GM12878 (cell line): ENCODE measurements around the gene FLT3LG. TPM values are rescaled to one million over a fixed set of nuclear protein-coding genes. Genes with fewer than 3 reads are reported as not detected.

Source experiments
- ATAC-seq: fragments of 200-7000 bp; cut with Tn5 transposase; 3 replicates; pipeline ENCODE4 v1.9.1; 2020; ENCODE audit warnings: mild to moderate bottlenecking, moderate library complexity
- BruUV-seq: library from RNA; stranded (reverse); fragments of 400-500 nt; replicated peaks from 2 replicates; lab custom pipeline; 2021; lab: Mats Ljungman, UMichigan
- CTCF ChIA-PET: fragments of 300-600 bp; sonication (Branson Sonifier 250); formaldehyde crosslinking; extraction: SDS; loops from one replicate; lab custom pipeline; 2021; ENCODE audit warnings: inconsistent platforms; lab: Yijun Ruan, JAX
- POLR2A ChIA-PET: fragments of 350-600 bp; formaldehyde crosslinking; extraction: SDS; loops from one replicate; lab custom pipeline; 2021; ENCODE audit warnings: inconsistent platforms; lab: Charles Lee
- RAD21 ChIA-PET: fragments of 300-600 bp; sonication (Branson Sonifier 250); formaldehyde crosslinking; loops from one replicate; lab custom pipeline; 2023; ENCODE audit warnings: antibody characterized with exemption; ENCODE audit not compliant: unreplicated experiment; lab: Charles Lee
- SMC1A ChIA-PET: fragments of 300-600 bp; sonication (Branson Sonifier 250); formaldehyde crosslinking; loops from one replicate; lab custom pipeline; 2023; ENCODE audit not compliant: unreplicated experiment, uncharacterized antibody; lab: Charles Lee
- DNase-seq: peaks from one replicate; pipeline ENCODE4 v3.0.0-alpha.2; 2011; ENCODE audit warnings: low read depth, low spot score
- FAIRE-seq: peaks from 3 replicates; lab custom pipeline; 2011; peaks lifted over from hg19 to GRCh38; lab: Jason Lieb, UNC
- H2AFZ ChIP-seq: 2 replicates; pipeline ENCODE4 v1.6.0; 2011; ENCODE audit warnings: low read depth, low read length, control low read depth; ENCODE audit not compliant: control insufficient read depth
- H3K27ac ChIP-seq: 2 replicates; pipeline ENCODE4 v1.5.1; 2011; ENCODE audit warnings: control low read depth; ENCODE audit not compliant: control insufficient read depth, insufficient read depth
- H3K27me3 ChIP-seq, 2 experiments: replicated peaks in 1 of 2; 2 replicates each; pipeline versions ENCODE4 v1.6.0 to v1.6.1; 2011; ENCODE audit warnings: low read length in 1 of 2; ENCODE audit not compliant: control insufficient read depth in 2 of 2, insufficient read depth in 2 of 2
- H3K36me3 ChIP-seq, 2 experiments: 2 replicates each; pipeline ENCODE4 v1.5.1; 2011; ENCODE audit warnings: low read length in 1 of 2; ENCODE audit not compliant: control insufficient read depth in 2 of 2, insufficient read depth in 2 of 2
- H3K4me1 ChIP-seq: 2 replicates; pipeline ENCODE4 v1.6.1; 2011; ENCODE audit warnings: mild to moderate bottlenecking, low read length, moderate library complexity, mixed read lengths; ENCODE audit not compliant: control insufficient read depth, insufficient read depth
- H3K4me2 ChIP-seq: 2 replicates; pipeline ENCODE4 v1.6.0; 2011; ENCODE audit warnings: control low read depth; ENCODE audit not compliant: control insufficient read depth, insufficient read depth
- H3K4me3 ChIP-seq: fragments of 200-600 bp; sonication (generic); 2 replicates; pipeline ENCODE4 v1.5.1; 2016
- H3K79me2 ChIP-seq: 2 replicates; pipeline ENCODE4 v1.6.0; 2011; ENCODE audit warnings: low read length; ENCODE audit not compliant: control insufficient read depth, insufficient read depth
- H3K9ac ChIP-seq: 2 replicates; pipeline ENCODE4 v1.8.0; 2011; ENCODE audit warnings: low read length, control low read depth, mixed read lengths; ENCODE audit not compliant: control insufficient read depth, insufficient read depth
- H3K9me3 ChIP-seq: replicated peaks from 3 replicates; pipeline ENCODE4 v1.5.1; 2011; ENCODE audit warnings: mild to moderate bottlenecking, low read length; ENCODE audit not compliant: control insufficient read depth, insufficient read depth
- H4K20me1 ChIP-seq: 2 replicates; pipeline ENCODE4 v1.6.0; 2011; ENCODE audit not compliant: control insufficient read depth, insufficient read depth
- BMI1 ChIP-seq: fragments of 450-650 bp; IDR thresholded peaks from 2 replicates; pipeline ENCODE4 v1.6.1; 2016; ENCODE audit warnings: mild to moderate bottlenecking, moderate library complexity, borderline replicate concordance
- EED ChIP-seq: sonication (generic); IDR thresholded peaks from 2 replicates; pipeline ENCODE4 v1.6.1; 2016; ENCODE audit warnings: antibody characterized with exemption, low read depth
- FOXM1 ChIP-seq: IDR thresholded peaks from 2 replicates; pipeline ENCODE4 v1.6.1; 2012; ENCODE audit warnings: low read depth, mild to moderate bottlenecking, inconsistent platforms, low read length, moderate library complexity
- IKZF2 ChIP-seq, 2 experiments: fragments of 450-650 bp; IDR thresholded peaks; 2 replicates each; pipeline ENCODE4 v1.6.1; 2017; ENCODE audit warnings: mild to moderate bottlenecking in 2 of 2, moderate library complexity in 2 of 2
- KDM1A ChIP-seq: fragments of 200-600 bp; sonication (generic); IDR thresholded peaks from 2 replicates; pipeline ENCODE4 v1.6.1; 2016; ENCODE audit warnings: borderline replicate concordance
- MEF2A ChIP-seq: IDR thresholded peaks from 2 replicates; pipeline ENCODE4 v1.6.1; 2011; ENCODE audit warnings: low read depth, mild to moderate bottlenecking, low read length, moderate library complexity; ENCODE audit not compliant: insufficient read depth
- MTA2 ChIP-seq: fragments of 450-650 bp; IDR thresholded peaks from 2 replicates; pipeline ENCODE4 v1.6.1; 2016; ENCODE audit warnings: low read depth, mild to moderate bottlenecking, moderate library complexity
- MXI1 ChIP-seq: fragments of 150-350 bp; IDR thresholded peaks from 2 replicates; pipeline ENCODE4 v1.6.1; 2011; ENCODE audit warnings: low read depth, mild to moderate bottlenecking, inconsistent platforms, low read length, improper control_type of control experiment
- NFXL1 ChIP-seq: fragments of 450-650 bp; IDR thresholded peaks from 2 replicates; pipeline ENCODE4 v1.6.1; 2017; ENCODE audit warnings: antibody characterized with exemption, mild to moderate bottlenecking, borderline replicate concordance
- PML ChIP-seq: IDR thresholded peaks from 2 replicates; pipeline ENCODE4 v1.6.1; 2012; ENCODE audit warnings: low read length, inconsistent platforms
- POLR2AphosphoS5 ChIP-seq: IDR thresholded peaks from 2 replicates; pipeline ENCODE4 v1.6.1; 2011; ENCODE audit warnings: mild to moderate bottlenecking, low read length, inconsistent platforms
- RAD21 ChIP-seq: IDR thresholded peaks from 2 replicates; pipeline ENCODE4 v1.6.1; 2011; ENCODE audit warnings: mild to moderate bottlenecking, low read depth, low read length, moderate library complexity; ENCODE audit not compliant: insufficient read depth
- RAD51 ChIP-seq: fragments of 450-650 bp; IDR thresholded peaks from 2 replicates; pipeline ENCODE4 v1.6.1; 2016; ENCODE audit warnings: moderate library complexity, mild to moderate bottlenecking, inconsistent platforms
- RUNX3 ChIP-seq: IDR thresholded peaks from 2 replicates; pipeline ENCODE4 v1.6.1; 2012; ENCODE audit warnings: low read length, inconsistent platforms
- SMARCA5 ChIP-seq: fragments of 450-650 bp; IDR thresholded peaks from 2 replicates; pipeline ENCODE4 v1.6.1; 2017; ENCODE audit warnings: mild to moderate bottlenecking
- SP1 ChIP-seq: IDR thresholded peaks from one replicate; pipeline ENCODE4 v1.6.1; 2011; ENCODE audit warnings: low read depth, low read length
- SUPT20H ChIP-seq: IDR thresholded peaks from 2 replicates; pipeline ENCODE4 v1.6.1; 2011; ENCODE audit warnings: low read depth, mild to moderate bottlenecking, low read length, moderate library complexity, borderline replicate concordance; ENCODE audit not compliant: control insufficient read depth
- ZNF217 ChIP-seq: fragments of 450-650 bp; IDR thresholded peaks from 2 replicates; pipeline ENCODE4 v1.6.1; 2017; ENCODE audit warnings: antibody characterized with exemption, mild to moderate bottlenecking
- ZNF384 ChIP-seq: IDR thresholded peaks from 2 replicates; pipeline ENCODE4 v1.6.1; 2012; ENCODE audit warnings: low read depth, mild to moderate bottlenecking, low read length, improper control_type of control experiment, borderline replicate concordance
- WGBS: methylation state at CpG from one replicate; pipeline ENCODE4 v1.1.6; 2016; ENCODE audit warnings: low lambda C conversion rate; ENCODE audit not compliant: insufficient replicate concordance, insufficient coverage; ENCODE audit errors: missing lambda C conversion rate; 5-methylcytosine and 5-hydroxymethylcytosine counted together
- in situ Hi-C: fragments of 300-500 bp; cut with MboI; formaldehyde crosslinking; loops from 9 replicates; pipeline ENCODE4 v1.14.3; 2018; ENCODE audit warnings: mixed read lengths
- intact Hi-C: fragments of 100-400 bp; cut with micrococcal nuclease; formaldehyde crosslinking; loops from one replicate; pipeline ENCODE4 v1.14.2; 2022; ENCODE audit not compliant: unreplicated experiment
- polyA plus RNA-seq, 11 experiments: library from polyadenylated mRNA; depleted of rRNA in 4 of 11; unstranded in 6 of 11; stranded (reverse) in 5 of 11; fragments of >200 nt; fragmentation: Nextera tagmentation in 4 of 11; fragmentation: Illumina TruSeq in 1 of 11; extraction: Ambion mirVana in 4 of 11; extraction: Trizol in 1 of 11; gene quantifications; 1 replicate in 1 of 11; 2 replicates in 10 of 11; pipeline versions ENCODE4 v1.2.1 to v1.2.3, GENCODE V29; 2011 to 2016; ENCODE audit warnings: inconsistent platforms in 2 of 11, missing spikeins in 2 of 11, low read depth in 1 of 11
- total RNA-seq, 4 experiments: library from RNA; depleted of rRNA in 3 of 4; stranded (reverse); fragments of >200 nt in 3 of 4; fragmentation: Illumina TruSeq in 1 of 4; extraction: Trizol in 1 of 4; gene quantifications; 2 replicates each; pipeline versions ENCODE4 v1.2.1 to v1.2.3, GENCODE V29; 2013 to 2021
- TF ChIP-seq, protein P1 (sequence below): fragments of 450-650 bp; IDR thresholded peaks from 2 replicates; pipeline ENCODE4 v1.6.1; 2016; ENCODE audit warnings: mild to moderate bottlenecking
- TF ChIP-seq, protein P2 (sequence below): IDR thresholded peaks from 2 replicates; pipeline ENCODE4 v1.6.1; 2011; ENCODE audit warnings: low read depth, mild to moderate bottlenecking, low read length, moderate library complexity, borderline replicate concordance; ENCODE audit errors: extremely low read depth
- TF ChIP-seq, protein P3 (sequence below): fragments of 450-650 bp; IDR thresholded peaks from 2 replicates; pipeline ENCODE4 v1.6.1; 2017; ENCODE audit warnings: borderline replicate concordance

The FLT3LG gene
- total and polyA plus RNA-seq, 10 of the 15 experiments (the other 5 are each of a cell fraction or from before 2014, with no cell fraction given), result 0.68 to 13.1 (median 4.3) TPM

DNA sequence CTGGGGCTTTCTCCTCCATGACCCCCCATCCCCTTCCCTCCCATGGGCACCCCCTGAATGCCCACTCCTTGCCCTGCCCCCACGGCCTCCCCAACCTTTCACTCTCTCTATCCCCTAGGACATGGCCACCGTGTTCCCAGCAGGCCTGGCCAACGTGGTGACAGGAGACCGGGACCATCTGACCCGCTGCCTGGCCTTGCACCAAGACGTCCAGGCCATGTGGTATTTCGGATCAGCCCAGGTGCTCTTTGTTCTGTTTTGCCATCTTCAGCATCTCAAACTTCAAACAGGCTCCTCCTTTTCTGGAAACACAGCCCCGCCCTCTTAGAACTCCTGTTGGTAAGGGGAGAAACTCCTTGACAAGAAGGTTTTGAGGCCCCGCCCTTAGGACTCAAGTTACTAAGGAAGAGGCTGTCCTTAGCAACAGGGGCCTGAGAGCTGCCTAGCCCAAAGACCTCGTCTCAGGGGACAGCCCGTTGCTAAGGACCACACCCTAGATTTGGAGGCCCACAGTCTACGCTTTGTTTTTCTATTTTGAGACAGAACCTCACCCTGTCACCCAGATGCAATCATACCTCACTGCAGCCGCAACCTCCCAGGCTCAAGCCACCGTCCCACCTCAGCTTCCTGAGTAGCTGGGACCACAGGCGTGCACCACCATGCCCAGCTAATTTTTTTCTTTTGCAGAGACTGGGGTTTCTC is 5.1 kb upstream of the FLT3LG start:
- H3K36me3 ChIP-seq, result peaks cover 2% of the 10 kb centered on the region in 2 experiments; a peak in 2 of 4 replicates
- H4K20me1 ChIP-seq, result no peaks in the 10 kb centered on the region
- RAD21 ChIA-PET, result interaction anchor here (0.6 to 6.0 kb wide), 10 partner anchors 14 to 332 kb away, joined by 3 to 90 read pairs (median 4); partner anchors contain the start of genes ALDH16A1, NOSIP, PIH1D1 and PRRG2
- ATAC-seq (peak; percentile 80), FAIRE-seq (peak; percentile 100), DNase-seq (peak; percentile 97)
- intact Hi-C loops, result no loop called here
- BruUV-seq, result no TSS peak
- WGBS, result 4% methylated on average over 14 of the region's 15 CpGs
- H3K9ac ChIP-seq, result no peak overlapping the region
- no peaks in the 10 kb centered on the region for H3K9me3 ChIP-seq
- in situ Hi-C loops, result no loop called here
- CTCF ChIA-PET, result interaction anchor here (0.5 to 5.9 kb wide), 15 partner anchors 11 to 242 kb away, joined by 3 to 68 read pairs (median 8); partner anchors contain the start of genes ALDH16A1, PIH1D1 and RPL13A
- H2AFZ ChIP-seq, result no peak overlapping the region
- peak overlapping the region; percentile 44; the same call in 1 of the 2 replicates for H3K4me2 ChIP-seq
- POLR2A ChIA-PET, result interaction anchor here (0.5 to 6.2 kb wide), 6 partner anchors 10 to 210 kb away, joined by 3 to 81 read pairs (median 4); partner anchors contain the start of genes ALDH16A1 and PIH1D1
- peak overlapping the region; percentile 33; the same call in 1 of the 2 replicates for H3K27ac ChIP-seq
- peaks cover 37% of the 10 kb centered on the region for H3K4me1 ChIP-seq
- H3K79me2 ChIP-seq, result no peaks in the 10 kb centered on the region
- H3K4me3 ChIP-seq, result no peak overlapping the region
- SMC1A ChIA-PET, result interaction anchor here (3.2 kb wide), 1 partner anchor 14 kb away, joined by 53 read pairs; the partner anchor contains the start of genes ALDH16A1 and PIH1D1
- no peaks in the 10 kb centered on the region for H3K27me3 ChIP-seq
- TF ChIP-seq, protein P1, sequence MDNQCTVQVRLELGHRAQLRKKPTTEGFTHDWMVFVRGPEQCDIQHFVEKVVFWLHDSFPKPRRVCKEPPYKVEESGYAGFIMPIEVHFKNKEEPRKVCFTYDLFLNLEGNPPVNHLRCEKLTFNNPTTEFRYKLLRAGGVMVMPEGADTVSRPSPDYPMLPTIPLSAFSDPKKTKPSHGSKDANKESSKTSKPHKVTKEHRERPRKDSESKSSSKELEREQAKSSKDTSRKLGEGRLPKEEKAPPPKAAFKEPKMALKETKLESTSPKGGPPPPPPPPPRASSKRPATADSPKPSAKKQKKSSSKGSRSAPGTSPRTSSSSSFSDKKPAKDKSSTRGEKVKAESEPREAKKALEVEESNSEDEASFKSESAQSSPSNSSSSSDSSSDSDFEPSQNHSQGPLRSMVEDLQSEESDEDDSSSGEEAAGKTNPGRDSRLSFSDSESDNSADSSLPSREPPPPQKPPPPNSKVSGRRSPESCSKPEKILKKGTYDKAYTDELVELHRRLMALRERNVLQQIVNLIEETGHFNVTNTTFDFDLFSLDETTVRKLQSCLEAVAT, result peak; percentile 70
- TF ChIP-seq SMARCA5 (peak; percentile 65; the same call in 1 of the 2 replicates), SUPT20H (no peak), ZNF384 (peak; percentile 15; the same call in 1 of the 2 replicates), PML (no peak), ZNF217 (peak; percentile 39; the same call in 1 of the 2 replicates), FOXM1 (peak; percentile 37; the same call in 1 of the 2 replicates), RAD51 (no peak), MEF2A (peak; percentile 82), RUNX3 (peak; percentile 93), BMI1 (peak; percentile 76), MXI1 (peak; percentile 57), NFXL1 (no peak), EED (peak; percentile 78), MTA2 (peak; percentile 39; the same call in 1 of the 2 replicates), IKZF2 (IDR thresholded peaks at IDR 0.05) (peak; percentile 71), KDM1A (no peak), RAD21 (no peak), SP1 (peak; percentile 69), POLR2AphosphoS5 (no peak)
- TF ChIP-seq, protein P2, sequence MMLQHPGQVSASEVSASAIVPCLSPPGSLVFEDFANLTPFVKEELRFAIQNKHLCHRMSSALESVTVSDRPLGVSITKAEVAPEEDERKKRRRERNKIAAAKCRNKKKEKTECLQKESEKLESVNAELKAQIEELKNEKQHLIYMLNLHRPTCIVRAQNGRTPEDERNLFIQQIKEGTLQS, result no peak
- TF ChIP-seq, protein P3, sequence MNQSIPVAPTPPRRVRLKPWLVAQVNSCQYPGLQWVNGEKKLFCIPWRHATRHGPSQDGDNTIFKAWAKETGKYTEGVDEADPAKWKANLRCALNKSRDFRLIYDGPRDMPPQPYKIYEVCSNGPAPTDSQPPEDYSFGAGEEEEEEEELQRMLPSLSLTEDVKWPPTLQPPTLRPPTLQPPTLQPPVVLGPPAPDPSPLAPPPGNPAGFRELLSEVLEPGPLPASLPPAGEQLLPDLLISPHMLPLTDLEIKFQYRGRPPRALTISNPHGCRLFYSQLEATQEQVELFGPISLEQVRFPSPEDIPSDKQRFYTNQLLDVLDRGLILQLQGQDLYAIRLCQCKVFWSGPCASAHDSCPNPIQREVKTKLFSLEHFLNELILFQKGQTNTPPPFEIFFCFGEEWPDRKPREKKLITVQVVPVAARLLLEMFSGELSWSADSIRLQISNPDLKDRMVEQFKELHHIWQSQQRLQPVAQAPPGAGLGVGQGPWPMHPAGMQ, result no peak
